GM21717 (cell line): ENCODE data around the gene NXN.
"Not testable (repeated sequence)": the region's sequence is repeated elsewhere in the genome, so short reads cannot be mapped to it uniquely, and the experiment has no call there.

Source experiments
- ATAC-seq: cut with Tn5 transposase; IDR thresholded peaks from one replicate; pipeline ENCODE4 v1.9.1; 2021; ENCODE audit warnings: mild to moderate bottlenecking, moderate library complexity; ENCODE audit not compliant: unreplicated experiment

The NXN gene

GRCh38 chr17:924306-924705 lies 55.3 kb downstream of the NXN start:
- ATAC-seq, result not testable (repeated sequence)

DNA sequence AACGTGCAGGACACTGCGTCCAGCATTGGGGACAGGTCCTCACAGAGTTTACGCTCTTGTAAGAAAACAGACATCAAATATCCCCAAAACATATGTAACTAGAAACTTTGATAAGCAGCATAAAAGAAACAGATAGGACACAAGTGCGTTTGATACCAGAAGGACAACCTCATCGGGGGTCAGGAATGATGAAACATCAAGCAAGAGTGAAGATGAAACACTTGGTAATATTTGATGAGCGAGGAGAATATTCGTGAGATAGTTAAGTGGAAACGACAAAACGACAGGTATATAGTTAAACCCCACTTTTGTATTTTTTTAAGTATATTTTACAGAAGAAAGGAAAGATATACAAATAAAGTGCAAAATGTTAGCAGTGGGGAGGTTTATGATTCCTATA lies 55.9 kb downstream of the NXN start:
- no peak for ATAC-seq

- no peak for ATAC-seq
These were observed 58.4 kb downstream of the NXN start for GRCh38 chr17:921161-921560.

GRCh38 chr17:920190-920589 lies 59.4 kb downstream of the NXN start:
- ATAC-seq, result no peak

DNA sequence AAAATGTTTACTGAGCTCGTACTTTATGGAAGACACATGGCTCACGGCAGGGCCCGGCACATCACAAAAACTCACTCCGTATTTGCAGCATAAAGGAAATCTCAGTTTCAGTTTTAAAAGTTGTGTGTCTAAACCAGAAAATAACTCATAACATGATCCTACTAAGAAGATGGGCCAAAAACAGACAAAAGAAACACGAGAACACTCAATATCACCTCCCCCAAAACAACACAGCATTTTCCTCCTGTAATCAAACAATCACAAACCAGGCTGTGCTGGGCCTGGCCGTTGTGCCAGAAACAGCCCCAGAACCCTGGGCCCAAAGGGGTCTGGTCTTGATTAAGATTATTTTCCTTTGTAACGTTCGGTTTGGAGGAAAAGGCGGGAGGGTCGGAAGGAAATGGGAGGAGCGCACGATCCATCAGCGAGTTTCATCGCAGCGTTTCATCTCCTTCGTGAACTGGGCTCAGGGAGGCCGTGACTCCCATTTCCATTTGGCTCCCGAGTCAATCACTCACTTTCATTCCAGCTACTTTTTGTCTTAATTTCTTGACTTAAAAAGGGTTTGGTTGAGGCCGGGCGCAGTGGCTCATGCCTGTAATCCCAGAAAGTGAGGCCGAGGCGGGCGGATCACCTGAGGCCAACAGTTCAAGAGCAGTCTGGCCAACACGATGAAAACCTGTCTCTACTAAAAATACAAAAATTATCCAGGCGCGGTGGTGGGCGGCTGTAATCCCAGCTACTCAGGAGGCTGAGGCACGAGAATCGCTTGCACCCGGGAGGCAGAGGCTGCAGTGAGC lies 61.4 kb downstream of the NXN start:
- ATAC-seq, result no peak

GRCh38 chr17:917391-917811 lies 62.2 kb downstream of the NXN start:
- ATAC-seq, result no peak

GRCh38 chr17:916315-916714 lies 63.3 kb downstream of the NXN start:
- ATAC-seq, result no peak

GRCh38 chr17:915538-916201 lies 63.9 kb downstream of the NXN start:
- no peak for ATAC-seq

- no peak for ATAC-seq
These were observed 65.0 kb downstream of the NXN start for GRCh38 chr17:914561-914960.

DNA sequence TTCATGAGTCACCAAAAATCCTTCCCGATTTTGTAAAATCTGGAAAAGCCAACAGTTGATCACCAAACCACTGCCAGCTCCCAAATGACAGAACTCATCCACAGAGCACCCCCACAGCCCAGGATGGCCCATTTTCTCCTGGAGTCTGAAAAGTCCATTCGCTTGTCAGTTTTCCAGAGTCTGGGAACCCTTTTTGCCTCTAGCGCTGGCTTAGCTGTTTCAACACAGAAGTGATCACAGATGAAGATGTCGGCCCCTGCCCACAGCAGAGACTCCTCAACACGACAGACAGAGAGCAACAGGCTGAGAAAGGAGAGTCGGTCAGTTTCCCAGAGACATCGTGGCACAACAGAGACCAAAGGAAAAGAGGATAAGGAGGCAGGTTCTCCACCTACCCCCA lies 66.4 kb downstream of the NXN start:
- no peak for ATAC-seq

DNA sequence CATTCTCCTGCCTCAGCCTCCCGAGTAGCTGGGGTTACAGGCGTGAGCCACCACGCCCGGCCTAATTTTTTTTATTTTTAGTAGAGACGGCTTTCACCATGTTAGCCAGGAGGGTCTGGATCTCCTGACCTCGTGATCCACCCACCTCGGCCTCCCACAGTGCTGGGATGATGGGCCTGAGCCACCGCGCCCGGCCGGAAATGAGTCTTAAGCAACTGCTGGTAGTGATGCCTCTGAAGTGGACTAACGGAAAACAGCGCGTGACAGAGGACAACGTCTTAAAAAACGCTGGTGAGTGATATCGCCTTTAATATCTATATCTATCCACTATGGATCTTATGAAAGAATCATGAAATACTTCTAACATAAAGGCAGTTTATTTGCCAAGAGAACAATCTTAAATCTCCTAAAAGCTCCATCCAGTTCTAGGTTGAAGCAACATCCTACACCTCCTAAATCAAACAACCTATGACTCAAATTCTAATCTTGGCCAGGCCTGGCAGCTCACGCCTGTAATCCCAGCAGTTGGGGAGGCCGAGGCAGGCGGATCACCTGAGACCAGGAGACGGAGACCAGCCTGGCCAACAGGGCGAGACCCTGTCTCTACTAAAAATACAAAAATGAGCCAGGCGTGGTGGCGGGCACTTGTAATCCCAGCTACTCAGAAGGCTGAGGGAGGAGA lies 69.8 kb downstream of the NXN start:
- ATAC-seq, result no peak

GRCh38 chr17:907725-908124 lies 71.9 kb downstream of the NXN start:
- ATAC-seq, result no peak

DNA sequence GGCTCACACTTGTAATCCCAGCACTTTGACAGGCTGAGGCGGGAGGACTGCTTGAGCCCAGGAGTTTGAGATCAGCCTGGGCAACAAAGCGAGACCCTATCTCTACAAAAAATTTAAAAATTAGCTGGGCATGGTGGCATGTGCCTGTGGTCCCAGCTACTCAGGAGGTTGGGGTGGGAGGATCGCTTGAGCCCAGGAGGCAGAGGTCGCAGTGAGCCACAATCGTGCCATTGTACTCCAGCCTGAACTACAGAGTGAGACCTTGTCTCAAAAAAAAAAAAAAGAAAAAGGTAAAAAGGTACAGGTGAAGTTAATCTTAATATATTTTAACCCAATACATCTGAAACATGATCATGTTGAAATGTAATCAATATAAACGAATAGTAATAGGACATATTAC lies 73.9 kb downstream of the NXN start:
- not testable (repeated sequence) for ATAC-seq

GRCh38 chr17:903691-904481 lies 75.7 kb downstream of the NXN start:
- ATAC-seq, result no peak

- no peak for ATAC-seq
These were observed 77.1 kb downstream of the NXN start for GRCh38 chr17:902463-902862.

GRCh38 chr17:901964-902363 lies 77.6 kb downstream of the NXN start:
- no peak for ATAC-seq

GRCh38 chr17:901191-901950 lies 78.2 kb downstream of the NXN start:
- ATAC-seq, result no peak

DNA sequence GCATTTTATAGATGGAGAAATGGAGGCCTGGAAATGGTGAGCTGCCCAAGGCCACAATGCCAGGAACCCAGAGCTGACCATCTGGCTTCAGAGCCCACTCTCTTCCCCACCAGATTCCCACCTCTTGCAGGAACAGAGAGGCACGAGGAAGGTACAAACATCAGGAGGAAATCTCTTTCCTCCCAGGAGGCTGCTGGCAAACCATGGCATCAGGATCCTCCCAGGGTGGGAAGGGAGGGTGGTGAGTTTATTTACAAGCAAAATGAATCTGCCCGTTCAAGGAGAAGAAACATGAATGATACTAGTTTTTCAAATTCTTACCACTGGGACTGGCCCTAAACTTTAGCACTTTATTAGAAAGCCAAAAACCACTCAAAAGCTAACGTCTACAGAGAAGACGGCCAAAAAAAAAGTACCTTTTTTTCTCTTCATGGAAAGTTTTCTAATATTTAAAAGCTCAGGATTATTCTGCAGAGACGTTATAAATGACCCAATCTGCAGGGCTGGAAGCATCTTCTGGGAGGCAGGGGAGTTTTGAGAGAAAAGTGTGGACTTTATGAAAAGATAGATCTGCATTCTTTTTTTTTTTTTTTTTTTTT lies 79.1 kb downstream of the NXN start:
- no peak for ATAC-seq

DNA sequence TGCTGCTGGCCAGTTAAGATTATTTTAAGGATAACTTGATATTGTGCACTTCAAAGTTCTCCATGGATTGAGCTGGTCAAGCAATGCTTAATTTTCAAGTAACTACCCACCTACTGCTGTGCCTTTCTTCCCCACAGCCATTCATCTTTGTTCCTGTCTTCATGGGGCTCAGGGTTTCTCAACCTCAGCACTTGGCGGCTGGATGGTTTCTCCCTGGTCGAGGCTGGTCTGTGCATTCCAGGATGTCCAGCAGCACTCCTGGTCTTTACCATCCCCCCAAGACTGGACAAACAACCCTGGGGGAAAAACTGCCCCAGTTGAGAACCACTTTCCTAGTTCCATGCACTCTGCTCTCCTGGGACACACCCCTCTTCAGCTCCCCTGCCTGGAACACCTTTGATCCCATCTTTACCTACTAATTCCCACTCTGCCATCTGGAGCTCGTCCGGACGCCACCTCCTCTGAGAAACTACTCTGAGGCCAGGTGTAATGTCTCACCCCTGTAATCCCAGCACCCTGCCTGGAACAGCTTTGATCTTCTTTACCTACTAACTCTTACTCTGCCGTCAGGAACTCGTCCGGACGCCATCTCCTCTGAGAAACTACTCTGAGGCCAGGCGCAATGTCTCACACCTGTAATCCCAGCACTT lies 81.5 kb downstream of the NXN start:
- ATAC-seq, result no peak
